ENCODE measurements around the gene PTPN3.
"Not testable (repeated sequence)": the region's sequence is repeated elsewhere in the genome, so short reads cannot be mapped to it uniquely, and the experiment has no call there.

- TF ChIP-seq RAD21 (IDR thresholded peaks at IDR 0.05; ENCODE audit: insufficient read depth, low read depth, low read length); ZBTB33 (IDR thresholded peaks at IDR 0.05); TCF12 (IDR thresholded peaks at IDR 0.05; ENCODE audit: low read depth, low read length); SRF (IDR thresholded peaks at IDR 0.05; ENCODE audit: low read depth in 2 of 2, low read length in 2 of 2); CTCF (IDR thresholded peaks at IDR 0.05 in 2 of 3, conservative IDR thresholded peaks at IDR 0.05 in 1 of 3; ENCODE audit: control insufficient read depth in 2 of 3, extremely low read depth in 1 of 3, insufficient read depth in 1 of 3, low read depth in 3 of 3, low read length in 3 of 3); POLR2AphosphoS2 (IDR thresholded peaks at IDR 0.05; ENCODE audit: low read depth, low read length); TARDBP (IDR thresholded peaks at IDR 0.05; ENCODE audit: borderline replicate concordance); EZH2 (IDR thresholded peaks at IDR 0.05; ENCODE audit: borderline replicate concordance, control insufficient read depth, low read depth, low read length); MXI1 (IDR thresholded peaks at IDR 0.05; ENCODE audit: low read depth, low read length); JUND (IDR thresholded peaks at IDR 0.05; ENCODE audit: low read depth, low read length); ZNF274 (IDR thresholded peaks at IDR 0.05; ENCODE audit: insufficient read depth, insufficient read length); MAX (IDR thresholded peaks at IDR 0.05; ENCODE audit: low read depth, low read length); SP1 (IDR thresholded peaks at IDR 0.05; ENCODE audit: low read depth, low read length); ZBTB40 (IDR thresholded peaks at IDR 0.05; ENCODE audit: borderline replicate concordance): not testable (repeated sequence)
Measured at GRCh38 chr9:109544954-109545353, 46.8 kb upstream of the PTPN3 start.

Data from GM12878 (cell line).